Measurements from ENCODE around the gene CPNE2.

CPNE2 gene

DNA sequence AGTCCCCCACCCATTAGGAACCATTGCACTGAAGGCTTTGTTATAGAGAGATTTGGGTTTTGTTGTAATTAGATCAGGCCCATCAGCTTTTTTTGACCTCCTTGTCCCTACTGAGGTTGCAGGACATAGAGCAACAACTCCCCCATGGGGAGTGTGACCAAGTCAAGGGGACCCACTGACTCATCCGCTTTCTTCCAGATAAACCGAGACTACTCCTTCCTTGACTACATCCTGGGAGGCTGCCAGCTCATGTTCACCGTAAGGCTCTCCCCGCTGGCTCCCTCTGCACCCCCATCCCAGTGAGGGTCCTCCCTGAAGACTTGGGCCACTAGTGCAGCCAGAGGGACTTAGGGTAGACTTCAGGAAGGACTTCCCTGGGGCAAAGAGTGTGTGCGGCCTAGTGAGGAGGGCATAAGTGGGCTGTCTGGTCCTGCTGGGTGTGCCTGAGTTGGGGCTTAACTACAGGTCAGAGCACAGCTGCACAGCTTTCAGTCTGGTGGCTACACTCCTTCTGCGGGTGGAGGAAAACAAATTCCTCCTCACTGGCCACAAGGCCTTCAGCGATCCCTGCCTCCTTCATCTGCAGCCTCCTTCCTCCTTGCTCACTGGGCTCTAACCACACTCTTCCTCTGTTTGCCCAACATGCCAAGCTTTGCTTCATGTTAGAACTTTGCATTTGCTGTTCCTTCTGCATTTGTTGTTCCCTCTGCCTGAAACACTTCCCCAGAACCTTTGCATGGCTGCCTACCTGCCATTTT is 31.0 kb downstream of the CPNE2 start:
- no peak for DNase-seq (ENCODE audit: low read depth)
- TF ChIP-seq, protein P1, sequence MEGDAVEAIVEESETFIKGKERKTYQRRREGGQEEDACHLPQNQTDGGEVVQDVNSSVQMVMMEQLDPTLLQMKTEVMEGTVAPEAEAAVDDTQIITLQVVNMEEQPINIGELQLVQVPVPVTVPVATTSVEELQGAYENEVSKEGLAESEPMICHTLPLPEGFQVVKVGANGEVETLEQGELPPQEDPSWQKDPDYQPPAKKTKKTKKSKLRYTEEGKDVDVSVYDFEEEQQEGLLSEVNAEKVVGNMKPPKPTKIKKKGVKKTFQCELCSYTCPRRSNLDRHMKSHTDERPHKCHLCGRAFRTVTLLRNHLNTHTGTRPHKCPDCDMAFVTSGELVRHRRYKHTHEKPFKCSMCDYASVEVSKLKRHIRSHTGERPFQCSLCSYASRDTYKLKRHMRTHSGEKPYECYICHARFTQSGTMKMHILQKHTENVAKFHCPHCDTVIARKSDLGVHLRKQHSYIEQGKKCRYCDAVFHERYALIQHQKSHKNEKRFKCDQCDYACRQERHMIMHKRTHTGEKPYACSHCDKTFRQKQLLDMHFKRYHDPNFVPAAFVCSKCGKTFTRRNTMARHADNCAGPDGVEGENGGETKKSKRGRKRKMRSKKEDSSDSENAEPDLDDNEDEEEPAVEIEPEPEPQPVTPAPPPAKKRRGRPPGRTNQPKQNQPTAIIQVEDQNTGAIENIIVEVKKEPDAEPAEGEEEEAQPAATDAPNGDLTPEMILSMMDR (IDR thresholded peaks at IDR 0.05; ENCODE audit: control insufficient read depth, insufficient read depth, low read depth, low read length, missing control alignments) = no peak
- H3K4me3 ChIP-seq (ENCODE audit: control insufficient read depth, low read depth, low read length) = no peak overlapping the region

DNA sequence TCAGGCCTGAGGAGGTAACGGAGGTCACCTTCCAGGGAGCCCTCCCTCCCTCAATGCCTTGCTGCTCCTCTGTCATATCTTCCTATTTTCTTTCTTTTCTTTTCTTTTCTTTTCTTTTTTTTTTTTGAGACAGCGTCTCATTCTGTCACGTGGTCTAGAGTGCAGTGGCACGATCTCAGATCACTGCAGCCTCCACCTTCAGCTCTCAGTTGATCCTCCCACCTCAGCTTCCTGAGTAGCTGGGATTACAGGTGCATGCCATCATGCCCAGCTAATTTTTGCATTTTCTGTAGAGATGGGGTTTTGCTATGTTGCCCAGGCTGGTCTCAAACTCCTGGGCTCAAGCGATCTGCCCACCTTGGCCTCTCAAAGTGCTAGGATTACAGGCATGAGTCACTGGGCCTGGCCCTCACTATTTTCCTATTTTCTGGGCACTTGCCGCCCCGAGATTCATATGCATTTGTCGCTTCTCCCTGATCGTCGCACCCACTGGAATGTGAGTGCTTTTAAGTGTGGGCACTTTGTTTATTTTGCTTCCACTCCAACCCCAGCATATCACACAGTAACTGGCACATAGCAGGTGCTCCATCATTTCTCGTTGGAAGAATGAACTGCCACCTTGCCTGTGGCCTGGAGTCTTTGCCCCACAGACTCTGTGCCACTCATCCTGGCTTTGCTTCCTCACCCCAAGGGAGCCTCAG is 31.7 kb downstream of the CPNE2 start:
- H3K4me3 ChIP-seq (ENCODE audit: control insufficient read depth, low read depth, low read length) = no peak overlapping the region
- TF ChIP-seq, protein P1 (IDR thresholded peaks at IDR 0.05; ENCODE audit: control insufficient read depth, insufficient read depth, low read depth, low read length, missing control alignments) = no peak
- DNase-seq (ENCODE audit: low read depth) = no peak

DNA sequence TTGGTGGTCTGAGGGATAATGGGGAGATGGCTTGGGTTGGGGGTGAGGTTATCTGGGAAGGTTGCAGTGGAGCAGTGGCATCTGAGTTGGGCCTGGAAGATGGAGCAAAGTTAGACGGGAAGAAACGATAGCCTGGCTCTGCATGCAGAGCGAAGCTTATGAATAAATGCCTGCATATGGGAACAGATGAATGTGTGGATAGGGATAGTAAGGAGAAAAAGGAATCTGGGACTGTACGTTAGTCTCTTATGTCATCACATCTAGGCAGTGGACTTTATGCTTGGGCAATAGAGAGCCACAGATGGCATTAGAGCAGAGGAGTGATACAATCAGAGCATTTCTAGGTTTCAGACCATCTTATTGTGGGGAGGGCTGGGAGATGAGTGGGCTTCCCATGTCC is 33.0 kb downstream of the CPNE2 start:
- DNase-seq (ENCODE audit: low read depth) = no peak
- TF ChIP-seq, protein P1 (IDR thresholded peaks at IDR 0.05; ENCODE audit: control insufficient read depth, insufficient read depth, low read depth, low read length, missing control alignments) = no peak
- H3K4me3 ChIP-seq (ENCODE audit: control insufficient read depth, low read depth, low read length) = no peak overlapping the region

DNA sequence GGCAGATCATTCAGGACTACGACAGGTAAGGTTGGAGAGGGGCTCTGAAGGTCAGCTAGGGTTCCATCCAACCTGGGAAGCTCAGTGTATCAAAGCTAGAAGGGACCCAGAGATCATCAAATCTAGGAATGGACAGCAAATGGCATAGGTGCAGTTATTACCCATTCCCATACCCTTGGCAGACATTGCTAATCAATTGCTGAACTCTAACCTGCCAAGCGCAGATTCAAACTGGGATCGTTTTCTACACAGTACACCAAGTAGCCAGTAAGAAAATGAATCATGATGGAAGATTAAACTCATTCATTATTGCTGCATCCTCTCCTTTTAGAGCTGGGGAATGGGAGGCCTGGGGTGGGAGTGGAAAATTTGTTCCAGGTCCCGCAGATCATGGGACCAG is 33.6 kb downstream of the CPNE2 start:
- TF ChIP-seq, protein P1 (IDR thresholded peaks at IDR 0.05; ENCODE audit: control insufficient read depth, insufficient read depth, low read depth, low read length, missing control alignments) = no peak

DNA sequence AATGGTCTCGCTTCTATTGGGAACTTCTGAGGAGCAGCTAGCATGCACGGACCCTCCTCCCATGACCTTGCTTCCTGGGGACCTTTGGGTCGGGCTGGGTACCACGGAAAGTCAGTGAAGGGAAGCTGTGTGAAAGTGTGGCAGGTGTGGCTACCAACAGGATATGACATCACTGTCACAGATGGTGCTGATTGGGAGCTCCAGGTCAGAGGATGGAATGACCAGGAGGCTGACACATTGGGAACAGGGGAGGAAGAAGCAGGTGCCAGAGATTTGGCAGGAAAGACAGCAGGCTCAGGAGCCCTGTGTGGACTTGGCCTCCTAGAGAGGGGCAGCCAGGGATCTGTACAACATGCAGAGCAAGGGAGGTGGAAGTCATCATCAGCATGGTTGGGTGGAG is 34.0 kb downstream of the CPNE2 start:
- H3K4me3 ChIP-seq (ENCODE audit: control insufficient read depth, low read depth, low read length) = no peak overlapping the region
- no peak for DNase-seq (ENCODE audit: low read depth)

More for the DNA sequence above, 33.6 kb downstream of the CPNE2 start:
- DNase-seq (ENCODE audit: low read depth) = no peak
- H3K4me3 ChIP-seq (ENCODE audit: control insufficient read depth, low read depth, low read length) = no peak overlapping the region

DNA sequence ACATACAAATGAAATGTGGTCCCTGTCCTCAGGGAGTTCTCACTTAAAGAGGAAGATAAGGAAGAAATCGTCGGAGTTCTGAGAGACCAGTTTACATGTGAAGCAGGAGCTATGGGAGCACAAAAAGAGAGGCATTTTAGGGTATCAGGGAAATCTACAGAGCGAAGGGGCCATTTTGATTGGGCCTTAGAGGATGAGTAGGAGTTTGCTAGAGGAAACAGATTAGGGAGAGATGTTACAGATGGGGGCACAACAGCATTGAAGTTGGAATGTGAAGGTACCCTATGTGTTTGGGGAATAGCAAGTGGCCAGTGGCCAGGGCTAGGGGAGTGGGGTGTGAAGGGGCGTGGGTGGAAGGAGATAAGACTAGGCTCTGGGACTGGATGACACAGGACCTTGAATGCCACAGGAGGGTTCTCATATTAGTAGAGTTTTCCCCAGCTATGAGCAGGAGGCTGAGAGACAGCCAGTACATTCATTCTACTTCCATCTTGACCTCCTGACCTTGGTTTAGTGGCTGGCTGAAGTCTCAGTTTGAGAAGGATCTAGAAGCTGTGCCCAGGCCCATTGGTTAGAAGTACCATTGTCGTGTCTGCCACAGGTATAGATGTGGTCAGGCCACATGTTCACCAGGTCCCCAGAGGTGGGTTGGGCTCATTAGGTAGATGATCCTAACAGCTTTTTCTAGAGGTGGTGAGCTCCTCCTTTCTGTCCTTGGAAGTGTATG is 34.8 kb downstream of the CPNE2 start:
- no peak overlapping the region for H3K4me3 ChIP-seq (ENCODE audit: control insufficient read depth, low read depth, low read length)
- TF ChIP-seq, protein P1 (IDR thresholded peaks at IDR 0.05; ENCODE audit: control insufficient read depth, insufficient read depth, low read depth, low read length, missing control alignments) = no peak
- no peak for DNase-seq (ENCODE audit: low read depth)

More for the DNA sequence above, 34.0 kb downstream of the CPNE2 start:
- TF ChIP-seq, protein P1 (IDR thresholded peaks at IDR 0.05; ENCODE audit: control insufficient read depth, insufficient read depth, low read depth, low read length, missing control alignments) = no peak

All from AG09309 (cell line).